ENCODE measurements around the gene PTGS1.
A peak's percentile ranks its signal among the peaks of the same experiment; 100 is the strongest.

The PTGS1 gene

GRCh38 chr9:122418016-122418415, 47.2 kb downstream of the PTGS1 start:
- no peak overlapping the region for H3K4me3 ChIP-seq (ENCODE audit: low read depth, low read length)
- peaks cover 45% of the 10 kb centered on the region for H3K9me3 ChIP-seq (ENCODE audit: severe bottlenecking)
- no peak overlapping the region for H3K27ac ChIP-seq
- TF ChIP-seq, protein P1, sequence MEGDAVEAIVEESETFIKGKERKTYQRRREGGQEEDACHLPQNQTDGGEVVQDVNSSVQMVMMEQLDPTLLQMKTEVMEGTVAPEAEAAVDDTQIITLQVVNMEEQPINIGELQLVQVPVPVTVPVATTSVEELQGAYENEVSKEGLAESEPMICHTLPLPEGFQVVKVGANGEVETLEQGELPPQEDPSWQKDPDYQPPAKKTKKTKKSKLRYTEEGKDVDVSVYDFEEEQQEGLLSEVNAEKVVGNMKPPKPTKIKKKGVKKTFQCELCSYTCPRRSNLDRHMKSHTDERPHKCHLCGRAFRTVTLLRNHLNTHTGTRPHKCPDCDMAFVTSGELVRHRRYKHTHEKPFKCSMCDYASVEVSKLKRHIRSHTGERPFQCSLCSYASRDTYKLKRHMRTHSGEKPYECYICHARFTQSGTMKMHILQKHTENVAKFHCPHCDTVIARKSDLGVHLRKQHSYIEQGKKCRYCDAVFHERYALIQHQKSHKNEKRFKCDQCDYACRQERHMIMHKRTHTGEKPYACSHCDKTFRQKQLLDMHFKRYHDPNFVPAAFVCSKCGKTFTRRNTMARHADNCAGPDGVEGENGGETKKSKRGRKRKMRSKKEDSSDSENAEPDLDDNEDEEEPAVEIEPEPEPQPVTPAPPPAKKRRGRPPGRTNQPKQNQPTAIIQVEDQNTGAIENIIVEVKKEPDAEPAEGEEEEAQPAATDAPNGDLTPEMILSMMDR (IDR thresholded peaks at IDR 0.05; ENCODE audit: low read depth, low read length) = no peak
- peaks cover 6% of the 10 kb centered on the region for H3K27me3 ChIP-seq (ENCODE audit: insufficient read depth, low read depth, severe bottlenecking)
- H3K36me3 ChIP-seq = no peaks in the 10 kb centered on the region
- DNase-seq = no peak

- peak; percentile 29 for DNase-seq
- TF ChIP-seq, protein P1 (IDR thresholded peaks at IDR 0.05; ENCODE audit: low read depth, low read length) = no peak
- peaks cover 37% of the 10 kb centered on the region for H3K9me3 ChIP-seq (ENCODE audit: severe bottlenecking)
- H3K27ac ChIP-seq = no peak overlapping the region
- no peaks in the 10 kb centered on the region for H3K36me3 ChIP-seq
- H3K4me3 ChIP-seq (ENCODE audit: low read depth, low read length) = no peak overlapping the region
- H3K27me3 ChIP-seq (ENCODE audit: insufficient read depth, low read depth, severe bottlenecking) = peaks cover 6% of the 10 kb centered on the region
Measured at GRCh38 chr9:122420315-122420714, 49.5 kb downstream of the PTGS1 start.

- TF ChIP-seq, protein P1 (IDR thresholded peaks at IDR 0.05; ENCODE audit: low read depth, low read length) = no peak
- no peak for DNase-seq
- Histone ChIP-seq H3K9me3 (ENCODE audit: severe bottlenecking) (peaks cover 20% of the 10 kb centered on the region), H3K4me3 (ENCODE audit: low read depth, low read length) (no peak overlapping the region), H3K27ac (no peak overlapping the region), H3K27me3 (ENCODE audit: insufficient read depth, low read depth, severe bottlenecking) (no peaks in the 10 kb centered on the region), H3K36me3 (no peaks in the 10 kb centered on the region)
Measured at GRCh38 chr9:122425087-122425486, 54.3 kb downstream of the PTGS1 start.

- no peak overlapping the region for H3K27ac ChIP-seq
- H3K27me3 ChIP-seq (ENCODE audit: insufficient read depth, low read depth, severe bottlenecking) = no peaks in the 10 kb centered on the region
- H3K36me3 ChIP-seq = no peaks in the 10 kb centered on the region
- H3K4me3 ChIP-seq (ENCODE audit: low read depth, low read length) = no peak overlapping the region
- no peak for DNase-seq
- peaks cover 3% of the 10 kb centered on the region for H3K9me3 ChIP-seq (ENCODE audit: severe bottlenecking)
- TF ChIP-seq, protein P1 (IDR thresholded peaks at IDR 0.05; ENCODE audit: low read depth, low read length) = no peak
Measured at GRCh38 chr9:122426723-122427122, 55.9 kb downstream of the PTGS1 start.

DNA sequence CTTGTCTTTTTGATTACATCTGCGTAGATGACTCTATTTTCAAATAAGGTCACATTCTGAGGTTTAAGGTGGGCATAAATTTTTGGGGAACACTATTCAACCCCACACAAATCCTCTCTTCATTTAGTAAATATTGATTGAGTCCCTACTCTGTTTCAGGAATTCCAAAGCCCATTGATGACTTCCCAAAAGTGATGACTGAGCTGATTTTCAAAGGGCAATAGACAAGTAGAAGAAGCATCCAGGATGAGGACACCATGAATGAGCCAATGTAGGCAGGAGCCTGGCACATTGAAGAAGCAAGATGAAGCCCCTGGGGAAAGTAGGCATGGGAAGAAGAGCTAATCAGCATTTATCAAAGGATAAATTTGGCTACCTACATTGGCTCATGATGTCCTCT, 71.7 kb downstream of the PTGS1 start:
- peaks cover 18% of the 10 kb centered on the region for H3K27me3 ChIP-seq (ENCODE audit: insufficient read depth, low read depth, severe bottlenecking)
- no peak overlapping the region for H3K27ac ChIP-seq
- H3K4me3 ChIP-seq (ENCODE audit: low read depth, low read length) = no peak overlapping the region
- TF ChIP-seq, protein P1 (IDR thresholded peaks at IDR 0.05; ENCODE audit: low read depth, low read length) = no peak
- DNase-seq = no peak
- H3K36me3 ChIP-seq = no peaks in the 10 kb centered on the region
- H3K9me3 ChIP-seq (ENCODE audit: severe bottlenecking) = peaks cover 7% of the 10 kb centered on the region

DNA sequence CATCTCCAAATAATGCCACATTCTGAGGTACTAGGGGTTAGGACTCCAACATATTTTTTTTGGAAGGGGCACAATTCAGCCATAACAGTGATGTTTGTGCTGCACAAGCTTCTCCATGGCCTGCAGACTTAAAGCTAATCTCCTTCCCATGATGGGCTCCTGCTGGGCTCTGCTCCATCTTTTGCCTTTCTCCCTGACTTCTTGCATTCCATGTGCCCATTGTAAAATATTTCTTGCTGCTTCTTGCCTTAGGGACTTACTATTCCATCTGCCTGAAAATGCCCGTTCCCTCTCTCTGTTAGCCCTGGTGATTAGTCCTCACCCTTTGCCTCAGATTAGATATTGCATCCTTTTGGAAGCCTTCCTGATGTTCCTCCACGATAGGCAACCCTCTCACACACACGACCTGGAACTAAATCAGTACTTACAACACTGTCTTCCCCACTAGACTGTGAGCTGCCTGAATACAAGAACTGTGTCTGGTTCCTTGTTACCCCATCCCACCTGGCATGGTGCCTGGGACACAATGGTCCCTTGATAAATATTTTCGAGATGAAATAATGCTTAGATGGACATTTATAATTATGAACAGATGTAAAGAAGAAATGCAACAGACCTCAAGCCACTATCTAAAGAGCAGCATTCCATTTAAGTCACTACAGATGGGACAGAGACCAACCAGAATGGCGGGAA, 73.4 kb downstream of the PTGS1 start:
- Histone ChIP-seq H3K27me3 (ENCODE audit: insufficient read depth, low read depth, severe bottlenecking) (peaks cover 18% of the 10 kb centered on the region), H3K9me3 (ENCODE audit: severe bottlenecking) (peaks cover 9% of the 10 kb centered on the region), H3K27ac (no peak overlapping the region), H3K4me3 (ENCODE audit: low read depth, low read length) (no peak overlapping the region), H3K36me3 (no peaks in the 10 kb centered on the region)
- DNase-seq = no peak
- TF ChIP-seq, protein P1 (IDR thresholded peaks at IDR 0.05; ENCODE audit: low read depth, low read length) = no peak
